HepG2 (cell line): ENCODE data around the gene MYH7. TPM values are rescaled to one million over a fixed set of nuclear protein-coding genes. Genes with fewer than 3 reads are reported as not detected.

Source experiments
- AGO2 ChIP-seq: fragments of 200-400 bp; formaldehyde crosslinking; optimal IDR thresholded peaks from 2 replicates; pipeline ENCODE3; 2017; ENCODE audit warnings: mild to moderate bottlenecking, low read depth, low read length, moderate library complexity
- DMAP1 ChIP-seq: IDR thresholded peaks from 2 replicates; pipeline ENCODE4 v1.6.1; 2016
- FLYWCH1 ChIP-seq: sonication (generic); formaldehyde crosslinking; IDR thresholded peaks from 2 replicates; pipeline ENCODE4 v1.8.1; 2023; ENCODE audit warnings: mild to moderate bottlenecking, missing genetic modification reagents
- HES4 ChIP-seq: sonication (generic); formaldehyde crosslinking; IDR thresholded peaks from 2 replicates; pipeline ENCODE4 v1.9.0; 2021; ENCODE audit warnings: mild to moderate bottlenecking, missing genetic modification reagents, borderline replicate concordance
- HNRNPL ChIP-seq: fragments of 200-400 bp; formaldehyde crosslinking; IDR thresholded peaks from 2 replicates; pipeline ENCODE4 v1.6.1; 2017; ENCODE audit warnings: mild to moderate bottlenecking, low read depth, low read length
- KDM5A ChIP-seq: fragments of 200-600 bp; sonication (generic); IDR thresholded peaks from 2 replicates; pipeline ENCODE4 v1.7.0; 2018; ENCODE audit warnings: antibody characterized with exemption, mild to moderate bottlenecking, low read length, borderline replicate concordance
- MAFK ChIP-seq, 2 experiments: IDR thresholded peaks in 1 of 2; conservative IDR thresholded peaks in 1 of 2; 2 replicates each; pipeline ENCODE4 v1.6.1; 2011; ENCODE audit warnings: improper control_type of control experiment in 2 of 2, low read length in 2 of 2
- MED1 ChIP-seq: sonication (generic); formaldehyde crosslinking; IDR thresholded peaks from 2 replicates; pipeline ENCODE4 v1.4.0; 2020; ENCODE audit warnings: missing genetic modification reagents
- MTF1 ChIP-seq: sonication (generic); formaldehyde crosslinking; IDR thresholded peaks from 2 replicates; pipeline ENCODE4 v1.5.0; 2020; ENCODE audit warnings: missing genetic modification reagents
- NR2F1 ChIP-seq, 2 experiments: fragments of 450-650 bp in 1 of 2; formaldehyde crosslinking in 1 of 2; IDR thresholded peaks; 2 replicates each; pipeline versions ENCODE4 v1.5.0 to v1.6.1; 2016 to 2020; ENCODE audit warnings: mild to moderate bottlenecking in 1 of 2, missing compliant biosample characterization in 1 of 2, missing genetic modification reagents in 1 of 2, moderate library complexity in 1 of 2
- RAD21 ChIP-seq: fragments of 450-650 bp; formaldehyde crosslinking; IDR thresholded peaks from 2 replicates; pipeline ENCODE4 v1.5.0; 2020; ENCODE audit warnings: mild to moderate bottlenecking
- RFXAP ChIP-seq: sonication (generic); formaldehyde crosslinking; IDR thresholded peaks from 2 replicates; pipeline ENCODE4 v1.4.0; 2020; ENCODE audit warnings: missing genetic modification reagents, borderline replicate concordance
- SMAD3 ChIP-seq: sonication (generic); formaldehyde crosslinking; IDR thresholded peaks from 2 replicates; pipeline ENCODE4 v1.4.0; 2020; ENCODE audit warnings: missing genetic modification reagents
- SRSF4 ChIP-seq: fragments of 200-400 bp; formaldehyde crosslinking; IDR thresholded peaks from one replicate; pipeline ENCODE4 v1.6.1; 2018; ENCODE audit warnings: mild to moderate bottlenecking, low read depth, low read length, moderate library complexity; ENCODE audit not compliant: poor library complexity, severe bottlenecking
- SSRP1 ChIP-seq: IDR thresholded peaks from 2 replicates; pipeline ENCODE4 v1.6.1; 2016; ENCODE audit warnings: control low read depth
- TP53 ChIP-seq: sonication (generic); formaldehyde crosslinking; conservative IDR thresholded peaks from 2 replicates; pipeline ENCODE4 v1.4.0; 2020; ENCODE audit warnings: missing genetic modification reagents
- ZBTB44 ChIP-seq: sonication (generic); formaldehyde crosslinking; IDR thresholded peaks from 2 replicates; pipeline ENCODE4 v1.4.0; 2020; ENCODE audit warnings: missing genetic modification reagents
- ZFP82 ChIP-seq: sonication (generic); formaldehyde crosslinking; IDR thresholded peaks from 2 replicates; pipeline ENCODE4 v1.5.1; 2020; ENCODE audit warnings: mild to moderate bottlenecking, missing genetic modification reagents, borderline replicate concordance
- ZNF101 ChIP-seq: sonication (generic); formaldehyde crosslinking; IDR thresholded peaks from 2 replicates; pipeline ENCODE4 v1.4.0; 2020; ENCODE audit warnings: mild to moderate bottlenecking, low read depth, missing genetic modification reagents, borderline replicate concordance
- ZNF20 ChIP-seq: sonication (generic); formaldehyde crosslinking; IDR thresholded peaks from 2 replicates; pipeline ENCODE4 v1.4.0; 2020; ENCODE audit warnings: mild to moderate bottlenecking, moderate library complexity, missing genetic modification reagents
- ZNF501 ChIP-seq: sonication (generic); formaldehyde crosslinking; IDR thresholded peaks from 2 replicates; pipeline ENCODE4 v1.5.1; 2020; ENCODE audit warnings: mild to moderate bottlenecking, moderate library complexity, missing genetic modification reagents
- ZNF510 ChIP-seq: sonication (generic); formaldehyde crosslinking; IDR thresholded peaks from 2 replicates; pipeline ENCODE4 v1.4.0; 2020; ENCODE audit warnings: low read depth, mild to moderate bottlenecking, missing genetic modification reagents
- ZNF562 ChIP-seq: sonication (generic); formaldehyde crosslinking; IDR thresholded peaks from 2 replicates; pipeline ENCODE4 v1.8.0; 2022; ENCODE audit warnings: missing genetic modification reagents, borderline replicate concordance
- ZNF773 ChIP-seq: sonication (generic); formaldehyde crosslinking; IDR thresholded peaks from 2 replicates; pipeline ENCODE4 v1.4.0; 2020; ENCODE audit warnings: missing genetic modification reagents, borderline replicate concordance
- ZNF883 ChIP-seq: sonication (generic); formaldehyde crosslinking; IDR thresholded peaks from 2 replicates; pipeline ENCODE4 v1.5.1; 2020; ENCODE audit warnings: mild to moderate bottlenecking, missing genetic modification reagents; ENCODE audit errors: not compliant biosample characterization
- ZNF891 ChIP-seq: sonication (generic); formaldehyde crosslinking; IDR thresholded peaks from 2 replicates; pipeline ENCODE4 v1.5.0; 2020; ENCODE audit warnings: mild to moderate bottlenecking, missing genetic modification reagents
- ZZZ3 ChIP-seq: sonication (generic); formaldehyde crosslinking; IDR thresholded peaks from 2 replicates; pipeline ENCODE4 v1.4.0; 2020; ENCODE audit warnings: missing genetic modification reagents, mild to moderate bottlenecking, borderline replicate concordance
- polyA plus RNA-seq, 8 experiments: library from polyadenylated mRNA; depleted of rRNA in 3 of 8; stranded (reverse) in 7 of 8; unstranded in 1 of 8; fragments of >200 nt; fragmentation: Illumina TruSeq in 4 of 8; extraction: Trizol in 4 of 8; gene quantifications; 2 replicates each; pipeline versions ENCODE4 v1.2.1 to v1.2.3, GENCODE V29; 2011 to 2016; ENCODE audit warnings: low read depth in 4 of 8, missing spikeins in 1 of 8, mixed read lengths in 1 of 8; ENCODE audit not compliant: insufficient read depth in 1 of 8
- total RNA-seq, 5 experiments: library from RNA; depleted of rRNA; stranded (reverse); fragments of >200 nt; fragmentation: Illumina TruSeq; extraction: Trizol; gene quantifications; 2 replicates each; pipeline ENCODE4 v1.2.3, GENCODE V29; 2016; ENCODE audit warnings: low read depth in 1 of 5
- TF ChIP-seq, protein P1 (sequence below): sonication (generic); formaldehyde crosslinking; IDR thresholded peaks from 2 replicates; pipeline ENCODE4 v1.5.0; 2020; ENCODE audit warnings: mild to moderate bottlenecking, missing genetic modification reagents
- TF ChIP-seq, protein P2 (sequence below): sonication (generic); formaldehyde crosslinking; IDR thresholded peaks from 2 replicates; pipeline ENCODE4 v1.5.0; 2020; ENCODE audit warnings: missing genetic modification reagents

The MYH7 gene
- total and polyA plus RNA-seq, 2 of the 13 experiments (the other 11 are each of a cell fraction or from before 2014, with no cell fraction given) = 0.04 TPM; not detected in 1

DNA sequence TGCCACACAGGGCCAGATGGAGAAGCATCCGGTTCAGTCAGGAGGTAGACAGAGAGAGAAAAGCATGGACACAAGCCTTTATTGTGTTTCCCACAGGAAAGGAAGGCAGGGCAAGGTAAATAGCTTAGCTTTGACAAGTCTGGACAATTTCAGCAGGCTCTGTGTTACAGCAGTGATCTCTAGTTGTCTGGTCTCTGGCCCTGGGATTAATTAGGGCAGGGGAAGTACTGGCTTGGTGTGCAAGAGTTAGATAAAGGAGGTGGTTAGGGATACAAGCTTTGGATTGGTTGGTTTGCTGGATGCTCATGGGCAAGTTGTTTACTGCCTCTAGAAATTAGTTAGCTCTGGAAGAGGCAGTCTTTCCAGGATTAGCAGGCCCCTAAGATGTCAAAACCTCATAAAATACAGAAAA, 19.0 kb upstream of the MYH7 start (continued):
- TF ChIP-seq MAFK (conservative IDR thresholded peaks at IDR 0.05 in 1 of 2, IDR thresholded peaks at IDR 0.05 in 1 of 2; ENCODE audit: low read length in 2 of 2) = no peak
- TF ChIP-seq ZNF773 (CRISPR knock-in tag) = no peak
- TF ChIP-seq RFXAP = no peak
- TF ChIP-seq SRSF4 = no peak
- TF ChIP-seq ZNF20 (CRISPR knock-in tag) = no peak
- TF ChIP-seq ZZZ3 = no peak
- no peak for TF ChIP-seq ZNF891 (CRISPR knock-in tag)
- no peak for TF ChIP-seq TP53 (CRISPR knock-in tag)
- TF ChIP-seq ZNF101 (CRISPR knock-in tag) = no peak
- TF ChIP-seq ZBTB44 (CRISPR knock-in tag) = 0 out of 2 replicates have a peak, but pooled peaks have one; percentile 7
- TF ChIP-seq MED1 = no peak; the same call in 1 of the 2 replicates
- TF ChIP-seq ZFP82 (CRISPR knock-in tag) = no peak
- TF ChIP-seq HNRNPL = no peak
- no peak for TF ChIP-seq NR2F1 (CRISPR knock-in tag; IDR thresholded peaks at IDR 0.05)
- TF ChIP-seq ZNF510 (CRISPR knock-in tag) = no peak
- no peak for TF ChIP-seq AGO2
- TF ChIP-seq, protein P1, sequence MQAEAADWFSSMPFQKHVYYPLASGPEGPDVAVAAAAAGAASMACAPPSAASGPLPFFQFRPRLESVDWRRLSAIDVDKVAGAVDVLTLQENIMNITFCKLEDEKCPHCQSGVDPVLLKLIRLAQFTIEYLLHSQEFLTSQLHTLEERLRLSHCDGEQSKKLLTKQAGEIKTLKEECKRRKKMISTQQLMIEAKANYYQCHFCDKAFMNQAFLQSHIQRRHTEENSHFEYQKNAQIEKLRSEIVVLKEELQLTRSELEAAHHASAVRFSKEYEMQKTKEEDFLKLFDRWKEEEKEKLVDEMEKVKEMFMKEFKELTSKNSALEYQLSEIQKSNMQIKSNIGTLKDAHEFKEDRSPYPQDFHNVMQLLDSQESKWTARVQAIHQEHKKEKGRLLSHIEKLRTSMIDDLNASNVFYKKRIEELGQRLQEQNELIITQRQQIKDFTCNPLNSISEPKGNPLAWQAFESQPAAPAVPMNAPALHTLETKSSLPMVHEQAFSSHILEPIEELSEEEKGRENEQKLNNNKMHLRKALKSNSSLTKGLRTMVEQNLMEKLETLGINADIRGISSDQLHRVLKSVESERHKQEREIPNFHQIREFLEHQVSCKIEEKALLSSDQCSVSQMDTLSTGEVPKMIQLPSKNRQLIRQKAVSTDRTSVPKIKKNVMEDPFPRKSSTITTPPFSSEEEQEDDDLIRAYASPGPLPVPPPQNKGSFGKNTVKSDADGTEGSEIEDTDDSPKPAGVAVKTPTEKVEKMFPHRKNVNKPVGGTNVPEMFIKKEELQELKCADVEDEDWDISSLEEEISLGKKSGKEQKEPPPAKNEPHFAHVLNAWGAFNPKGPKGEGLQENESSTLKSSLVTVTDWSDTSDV (CRISPR knock-in tag) = no peak
- TF ChIP-seq ZNF883 (CRISPR knock-in tag) = no peak
- no peak for TF ChIP-seq SMAD3 (CRISPR knock-in tag)
- TF ChIP-seq KDM5A = no peak
- no peak for TF ChIP-seq ZNF501 (CRISPR knock-in tag)
- TF ChIP-seq SSRP1 (CRISPR knock-in tag) = no peak
- no peak for TF ChIP-seq RAD21 (CRISPR knock-in tag)
- no peak for TF ChIP-seq DMAP1 (CRISPR knock-in tag)
- no peak for TF ChIP-seq HES4 (CRISPR knock-in tag)
- TF ChIP-seq FLYWCH1 (CRISPR knock-in tag) = no peak
- TF ChIP-seq, protein P2, sequence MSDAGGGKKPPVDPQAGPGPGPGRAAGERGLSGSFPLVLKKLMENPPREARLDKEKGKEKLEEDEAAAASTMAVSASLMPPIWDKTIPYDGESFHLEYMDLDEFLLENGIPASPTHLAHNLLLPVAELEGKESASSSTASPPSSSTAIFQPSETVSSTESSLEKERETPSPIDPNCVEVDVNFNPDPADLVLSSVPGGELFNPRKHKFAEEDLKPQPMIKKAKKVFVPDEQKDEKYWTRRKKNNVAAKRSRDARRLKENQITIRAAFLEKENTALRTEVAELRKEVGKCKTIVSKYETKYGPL (CRISPR knock-in tag) = no peak
- TF ChIP-seq MTF1 (CRISPR knock-in tag) = no peak
- TF ChIP-seq ZNF562 (CRISPR knock-in tag) = no peak
